ENCODE data around the gene FANCI. TPM values are rescaled to one million over a fixed set of nuclear protein-coding genes. Genes with fewer than 3 reads are reported as not detected.

Gene FANCI
- total and polyA plus RNA-seq, 5 donors from 2014 or later, result 7.8 to 16.8 (median 13.7) TPM

DNA sequence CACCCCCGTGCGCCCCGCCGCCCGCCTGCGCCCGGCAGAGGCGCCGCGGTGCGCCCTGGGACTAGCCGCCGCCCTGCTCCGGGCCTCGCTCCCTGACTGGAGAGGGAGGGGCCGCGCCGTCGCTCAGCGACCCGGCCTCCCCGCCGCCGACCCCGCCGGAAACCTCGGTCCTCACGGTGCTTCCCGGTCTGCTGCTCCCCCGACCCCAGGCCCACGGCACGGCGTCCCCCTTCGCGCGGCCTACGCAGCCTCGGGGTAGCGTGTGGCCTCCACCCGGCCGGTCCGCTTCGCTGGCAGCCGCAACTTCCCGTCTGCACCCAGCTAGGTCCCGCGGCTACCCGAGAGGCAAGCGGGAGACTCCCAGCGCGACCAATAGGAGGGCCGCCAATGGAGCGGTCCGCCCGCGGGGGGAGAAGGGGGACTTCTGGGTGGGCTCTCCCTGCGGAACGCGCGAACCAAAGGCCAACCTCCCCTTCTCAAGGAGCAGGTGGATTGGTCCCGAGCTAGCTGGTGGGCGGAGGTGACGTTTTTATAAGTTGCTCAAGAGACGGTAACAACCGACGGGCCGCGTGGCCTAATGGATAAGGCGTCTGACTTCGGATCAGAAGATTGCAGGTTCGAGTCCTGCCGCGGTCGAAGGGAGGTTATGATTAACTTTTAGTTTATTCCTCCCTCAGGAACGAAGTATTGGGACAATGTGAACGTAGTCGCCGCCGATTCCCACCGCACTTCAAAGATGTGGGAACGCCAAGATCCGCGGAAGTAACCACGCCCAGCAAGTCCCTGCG lies 90.9 kb downstream of the FANCI start, which contains the start of gene POLG:
Gene POLG, minus strand, starts transcription at position 315 of the 788 bp plus-strand sequence. CDS start 1,070 bp downstream, outside the sequence.
- peak within 1 kb of the TSS; percentile 98 to 100 (median 100) for H3K27ac Mint-ChIP-seq
- peaks cover 0 to 6% (median 2%) of the 10 kb centered on the region in 7 donors for H3K9me3 Mint-ChIP-seq
- peaks cover 17% of the 10 kb centered on the region for H3K27me3 Mint-ChIP-seq
- DNase-seq, result peak; percentile 98 to 100 (median 99)
- peak; percentile 92 to 93 for ATAC-seq (ENCODE audit: low read depth in 2 of 2)
- no peaks in the 10 kb centered on the region for H3K9me3 ChIP-seq (ENCODE audit: control insufficient read depth in 2 of 2, low read length in 2 of 2)
- H3K36me3 ChIP-seq (ENCODE audit: control insufficient read depth, insufficient read depth, low read length), result peaks cover 33% of the 10 kb centered on the region
- H3K27me3 ChIP-seq (ENCODE audit: control insufficient read depth, insufficient read depth, low read length), result no peaks in the 10 kb centered on the region
- peaks cover 56% of the 10 kb centered on the region for H3K4me1 ChIP-seq (ENCODE audit: control insufficient read depth, insufficient read depth, low read length, poor library complexity, severe bottlenecking)
- H3K4me1 Mint-ChIP-seq, result peaks cover 7 to 61% (median 39%) of the 10 kb centered on the region in 4 donors
- peak within 1 kb of the TSS; percentile 92 to 96 (median 94) for H3K4me3 Mint-ChIP-seq
- peak within 1 kb of the TSS; percentile 83 for H3K27ac ChIP-seq (ENCODE audit: insufficient read depth, low read length, poor library complexity, severe bottlenecking)
- H3K4me3 ChIP-seq (ENCODE audit: low read depth, low read length), result peak within 1 kb of the TSS; percentile 83
- peaks cover 27% of the 10 kb centered on the region for H3K36me3 Mint-ChIP-seq

DNA sequence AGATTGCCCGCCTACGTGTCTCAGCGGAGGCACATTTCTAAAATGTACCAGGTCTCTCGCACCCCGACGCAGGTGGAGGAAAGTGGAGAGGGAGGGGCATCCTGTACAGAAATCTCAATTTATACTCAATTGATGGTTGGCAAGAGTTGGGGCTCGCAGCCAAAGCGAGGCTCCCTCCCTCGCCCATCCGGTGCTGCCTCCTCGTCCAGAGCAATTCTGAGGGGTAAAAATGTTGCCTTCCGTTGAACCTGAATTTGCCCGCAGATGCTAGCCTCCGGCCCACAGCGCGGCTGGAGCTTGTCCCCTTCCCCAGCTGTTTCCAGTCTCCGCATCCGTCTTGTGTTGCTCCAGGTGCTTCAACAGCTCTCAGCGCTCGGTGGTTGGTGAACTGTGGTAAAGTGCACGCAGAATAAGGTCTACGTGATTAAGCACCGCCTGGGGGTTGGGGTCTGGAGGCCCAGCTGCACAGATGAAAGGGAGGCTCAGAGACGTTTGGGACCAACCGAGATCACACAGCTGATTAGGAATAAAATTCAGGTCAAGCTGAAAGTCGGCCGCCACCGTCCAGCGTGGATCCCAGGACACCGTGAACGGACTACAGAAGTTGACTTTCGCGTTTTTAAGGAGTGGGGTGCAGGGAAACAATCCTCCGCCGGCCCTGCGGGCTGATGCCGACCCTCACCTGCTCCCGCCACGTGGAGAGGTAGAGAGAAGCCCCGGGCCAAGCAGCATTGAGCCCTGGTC lies 91.7 kb downstream of the FANCI start:
- no peaks in the 10 kb centered on the region for H3K9me3 ChIP-seq (ENCODE audit: control insufficient read depth in 2 of 2, low read length in 2 of 2)
- H3K4me3 Mint-ChIP-seq, result peak overlapping the region; percentile 92 to 96 (median 94)
- H3K27me3 ChIP-seq (ENCODE audit: control insufficient read depth, insufficient read depth, low read length), result no peaks in the 10 kb centered on the region
- H3K36me3 ChIP-seq (ENCODE audit: control insufficient read depth, insufficient read depth, low read length), result peaks cover 25% of the 10 kb centered on the region
- H3K4me3 ChIP-seq (ENCODE audit: low read depth, low read length), result peak overlapping the region; percentile 77
- peak overlapping the region; percentile 98 to 100 (median 100) for H3K27ac Mint-ChIP-seq
- peaks cover 0 to 6% (median 2%) of the 10 kb centered on the region in 7 donors for H3K9me3 Mint-ChIP-seq
- H3K4me1 ChIP-seq (ENCODE audit: control insufficient read depth, insufficient read depth, low read length, poor library complexity, severe bottlenecking), result peaks cover 48% of the 10 kb centered on the region
- peaks cover 21% of the 10 kb centered on the region for H3K36me3 Mint-ChIP-seq
- H3K27ac ChIP-seq (ENCODE audit: insufficient read depth, low read length, poor library complexity, severe bottlenecking), result peak overlapping the region; percentile 66
- peaks cover 3 to 54% (median 31%) of the 10 kb centered on the region in 4 donors for H3K4me1 Mint-ChIP-seq
- DNase-seq (peak in 1 of 3 donors; percentile 27), ATAC-seq (ENCODE audit: low read depth in 2 of 2) (peak in 1 of 2 donors; percentile 3)
- peaks cover 17% of the 10 kb centered on the region for H3K27me3 Mint-ChIP-seq

DNA sequence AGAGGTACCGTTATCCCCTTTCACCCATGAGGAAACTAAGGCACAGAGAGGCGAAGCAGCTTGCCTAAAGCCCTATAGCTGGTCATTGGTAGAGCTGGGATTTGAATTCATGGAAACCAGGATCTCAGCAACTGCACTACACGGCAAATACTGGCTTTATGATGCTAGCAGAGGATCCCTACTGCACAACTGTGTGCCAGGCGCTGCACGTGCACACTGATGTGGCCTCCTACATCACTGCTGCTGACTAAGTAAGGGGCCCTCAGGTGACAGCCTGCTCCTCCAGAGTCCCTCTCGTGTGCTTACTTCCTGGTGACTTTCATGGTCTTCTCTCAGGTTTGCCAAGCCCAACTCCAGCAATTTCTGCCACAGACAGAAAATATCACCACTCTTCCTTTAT lies 94.3 kb downstream of the FANCI start:
- Histone ChIP-seq H3K4me1 (ENCODE audit: control insufficient read depth, insufficient read depth, low read length, poor library complexity, severe bottlenecking) (peaks cover 22% of the 10 kb centered on the region), H3K4me3 (ENCODE audit: low read depth, low read length) (no peak overlapping the region), H3K27ac (ENCODE audit: insufficient read depth, low read length, poor library complexity, severe bottlenecking) (no peak overlapping the region), H3K9me3 (ENCODE audit: control insufficient read depth in 2 of 2, low read length in 2 of 2) (no peaks in the 10 kb centered on the region), H3K36me3 (ENCODE audit: control insufficient read depth, insufficient read depth, low read length) (no peaks in the 10 kb centered on the region), H3K27me3 (ENCODE audit: control insufficient read depth, insufficient read depth, low read length) (peaks cover 2% of the 10 kb centered on the region)
- peaks cover 0 to 6% (median 2%) of the 10 kb centered on the region in 7 donors for H3K9me3 Mint-ChIP-seq
- DNase-seq, result no peak
- H3K4me1 Mint-ChIP-seq, result peaks cover 0 to 29% (median 13%) of the 10 kb centered on the region in 4 donors
- H3K27me3 Mint-ChIP-seq, result peaks cover 17% of the 10 kb centered on the region
- no peak overlapping the region for H3K27ac Mint-ChIP-seq
- peak overlapping the region in 1 of 4 donors; percentile 93 for H3K4me3 Mint-ChIP-seq
- H3K36me3 Mint-ChIP-seq, result peaks cover 4% of the 10 kb centered on the region
- ATAC-seq (ENCODE audit: low read depth in 2 of 2), result no peak

DNA sequence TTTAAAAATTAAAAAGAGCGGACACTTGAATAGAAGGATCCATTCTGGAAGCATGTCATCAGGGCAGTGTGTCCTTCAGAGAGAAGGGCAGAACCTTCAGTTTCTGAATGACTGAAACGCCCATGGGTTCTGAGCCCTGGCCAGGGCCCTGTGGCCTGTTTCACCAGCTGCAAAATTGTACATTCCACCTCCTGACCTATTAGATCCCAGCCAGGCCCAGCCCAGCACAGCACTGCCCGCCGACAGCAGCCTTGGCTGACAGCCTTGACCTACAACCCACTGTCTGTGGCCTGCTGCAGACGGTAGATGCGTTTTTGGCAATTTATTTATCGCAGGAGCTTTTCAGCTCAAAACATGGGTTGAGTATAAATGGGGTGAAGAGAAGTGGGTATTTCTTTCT lies 96.8 kb downstream of the FANCI start:
- Histone ChIP-seq H3K27me3 (ENCODE audit: control insufficient read depth, insufficient read depth, low read length) (peaks cover 2% of the 10 kb centered on the region), H3K27ac (ENCODE audit: insufficient read depth, low read length, poor library complexity, severe bottlenecking) (no peak overlapping the region), H3K36me3 (ENCODE audit: control insufficient read depth, insufficient read depth, low read length) (no peaks in the 10 kb centered on the region), H3K4me1 (ENCODE audit: control insufficient read depth, insufficient read depth, low read length, poor library complexity, severe bottlenecking) (peaks cover 5% of the 10 kb centered on the region), H3K9me3 (ENCODE audit: control insufficient read depth in 2 of 2, low read length in 2 of 2) (no peaks in the 10 kb centered on the region), H3K4me3 (ENCODE audit: low read depth, low read length) (no peak overlapping the region)
- Mint-ChIP-seq H3K27me3 (peaks cover 13% of the 10 kb centered on the region), H3K36me3 (no peaks in the 10 kb centered on the region), H3K9me3 (peaks cover 0 to 1% (median 0%) of the 10 kb centered on the region in 7 donors), H3K4me1 (peaks cover 0 to 18% (median 4%) of the 10 kb centered on the region in 4 donors), H3K4me3 (no peak overlapping the region), H3K27ac (no peak overlapping the region)
- no peak for DNase-seq
- ATAC-seq (ENCODE audit: low read depth in 2 of 2), result no peak

DNA sequence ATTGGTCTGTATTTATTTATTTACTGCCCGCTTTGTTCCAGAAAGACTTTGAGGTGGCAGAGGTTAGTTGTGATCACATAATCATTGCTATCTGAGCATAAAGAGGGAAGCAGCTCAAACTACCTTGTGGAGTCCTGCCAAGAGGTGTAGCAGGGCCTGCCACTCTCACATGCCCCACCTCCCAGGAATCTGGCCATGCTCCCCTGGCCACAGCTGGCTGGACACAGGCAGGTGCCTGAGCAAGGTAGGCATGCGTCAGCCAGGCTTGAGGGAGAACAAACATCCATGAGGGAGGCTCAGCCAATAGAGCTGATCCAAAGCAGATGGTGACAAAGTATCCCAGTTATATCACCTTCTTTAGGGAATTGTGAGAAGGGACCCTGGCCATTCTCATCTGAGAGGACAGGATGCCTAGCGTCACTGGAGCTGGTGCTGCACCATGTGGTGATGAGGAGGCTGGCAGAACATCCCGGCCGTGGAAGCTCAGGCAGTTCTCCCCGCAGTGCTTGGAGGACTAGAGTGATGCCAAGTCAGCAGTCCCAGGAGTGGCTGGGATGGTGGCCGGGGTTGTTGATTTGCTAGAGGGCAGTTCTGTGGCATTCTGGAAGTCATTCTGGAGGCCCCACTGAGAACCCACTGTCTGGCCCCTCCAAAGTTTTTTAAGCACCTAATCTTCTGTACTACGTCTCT lies 97.7 kb downstream of the FANCI start:
- Mint-ChIP-seq H3K9me3 (peaks cover 0 to 1% (median 0%) of the 10 kb centered on the region in 7 donors), H3K4me3 (no peak overlapping the region), H3K27ac (no peak overlapping the region), H3K27me3 (peaks cover 19% of the 10 kb centered on the region), H3K4me1 (peaks cover 0 to 9% (median 3%) of the 10 kb centered on the region in 4 donors), H3K36me3 (no peaks in the 10 kb centered on the region)
- Histone ChIP-seq H3K27ac (ENCODE audit: insufficient read depth, low read length, poor library complexity, severe bottlenecking) (no peak overlapping the region), H3K4me3 (ENCODE audit: low read depth, low read length) (no peak overlapping the region), H3K27me3 (ENCODE audit: control insufficient read depth, insufficient read depth, low read length) (peaks cover 2% of the 10 kb centered on the region), H3K4me1 (ENCODE audit: control insufficient read depth, insufficient read depth, low read length, poor library complexity, severe bottlenecking) (no peaks in the 10 kb centered on the region), H3K36me3 (ENCODE audit: control insufficient read depth, insufficient read depth, low read length) (no peaks in the 10 kb centered on the region), H3K9me3 (ENCODE audit: control insufficient read depth in 2 of 2, low read length in 2 of 2) (no peaks in the 10 kb centered on the region)
- DNase-seq (no peak), ATAC-seq (ENCODE audit: low read depth in 2 of 2) (no peak)

DNA sequence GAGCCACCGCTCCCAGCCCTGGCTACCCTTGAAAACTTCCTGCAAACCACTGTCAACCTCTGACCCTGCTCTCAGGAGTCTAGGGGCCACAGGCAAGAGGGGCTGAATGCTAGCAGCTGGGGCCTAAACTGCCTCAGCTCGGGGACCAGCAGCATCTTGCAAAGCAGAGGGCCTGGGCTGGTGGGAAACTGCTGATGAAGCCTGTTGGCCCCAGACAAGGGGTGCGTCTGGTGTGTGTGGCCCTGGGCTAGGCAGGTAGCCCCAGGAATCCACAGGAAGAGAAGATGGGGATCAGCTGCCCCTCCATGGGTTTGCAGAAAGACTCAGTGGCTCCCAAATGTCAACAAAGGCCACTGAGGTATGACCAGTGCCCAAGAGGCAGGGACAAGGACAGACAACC lies 99.1 kb downstream of the FANCI start:
- peaks cover 0 to 1% (median 0%) of the 10 kb centered on the region in 7 donors for H3K9me3 Mint-ChIP-seq
- no peaks in the 10 kb centered on the region for H3K36me3 ChIP-seq (ENCODE audit: control insufficient read depth, insufficient read depth, low read length)
- H3K27ac Mint-ChIP-seq, result no peak overlapping the region
- H3K4me1 ChIP-seq (ENCODE audit: control insufficient read depth, insufficient read depth, low read length, poor library complexity, severe bottlenecking), result no peaks in the 10 kb centered on the region
- H3K4me1 Mint-ChIP-seq, result peaks cover 0 to 5% (median under 1%) of the 10 kb centered on the region in 4 donors
- H3K4me3 Mint-ChIP-seq, result no peak overlapping the region
- no peak overlapping the region for H3K4me3 ChIP-seq (ENCODE audit: low read depth, low read length)
- no peaks in the 10 kb centered on the region for H3K36me3 Mint-ChIP-seq
- no peaks in the 10 kb centered on the region for H3K9me3 ChIP-seq (ENCODE audit: control insufficient read depth in 2 of 2, low read length in 2 of 2)
- H3K27ac ChIP-seq (ENCODE audit: insufficient read depth, low read length, poor library complexity, severe bottlenecking), result no peak overlapping the region
- peaks cover 2% of the 10 kb centered on the region for H3K27me3 ChIP-seq (ENCODE audit: control insufficient read depth, insufficient read depth, low read length)
- ATAC-seq (ENCODE audit: low read depth in 2 of 2), result no peak
- H3K27me3 Mint-ChIP-seq, result peaks cover 16% of the 10 kb centered on the region
- no peak for DNase-seq

DNA sequence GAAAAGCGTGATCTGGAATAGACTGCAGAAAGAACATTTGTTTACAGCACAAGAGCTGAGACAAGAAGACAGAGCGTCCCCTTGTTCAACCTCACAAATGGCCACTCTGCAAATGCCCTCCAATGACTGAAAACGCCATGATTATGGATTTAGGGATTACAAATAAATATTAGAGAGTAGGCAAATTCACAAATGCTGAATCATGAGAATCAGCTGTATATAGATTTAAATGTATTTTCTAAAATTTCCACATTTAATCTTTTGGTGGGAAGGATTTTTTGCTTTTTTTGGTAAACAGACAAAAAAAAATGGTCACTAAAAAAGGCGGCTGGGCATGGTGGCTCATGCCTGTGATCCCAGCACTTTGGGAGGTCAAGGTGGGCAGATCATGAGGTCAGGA lies 101.5 kb downstream of the FANCI start:
- Histone ChIP-seq H3K9me3 (ENCODE audit: control insufficient read depth in 2 of 2, low read length in 2 of 2) (no peaks in the 10 kb centered on the region), H3K27ac (ENCODE audit: insufficient read depth, low read length, poor library complexity, severe bottlenecking) (no peak overlapping the region), H3K4me3 (ENCODE audit: low read depth, low read length) (no peak overlapping the region), H3K36me3 (ENCODE audit: control insufficient read depth, insufficient read depth, low read length) (no peaks in the 10 kb centered on the region), H3K4me1 (ENCODE audit: control insufficient read depth, insufficient read depth, low read length, poor library complexity, severe bottlenecking) (peaks cover 3% of the 10 kb centered on the region), H3K27me3 (ENCODE audit: control insufficient read depth, insufficient read depth, low read length) (peaks cover 2% of the 10 kb centered on the region)
- DNase-seq (no peak), ATAC-seq (ENCODE audit: low read depth in 2 of 2) (no peak)
- peaks cover 4 to 9% (median 6%) of the 10 kb centered on the region in 4 donors for H3K4me1 Mint-ChIP-seq
- no peak overlapping the region for H3K4me3 Mint-ChIP-seq
- peak overlapping the region; percentile 21 to 86 (median 24) for H3K27ac Mint-ChIP-seq
- peaks cover 18% of the 10 kb centered on the region for H3K27me3 Mint-ChIP-seq
- H3K9me3 Mint-ChIP-seq, result peaks cover 0 to 1% (median 0%) of the 10 kb centered on the region in 7 donors
- no peaks in the 10 kb centered on the region for H3K36me3 Mint-ChIP-seq

Measured in CD4-positive, CD25-positive, alpha-beta regulatory T cell (primary cell).